DND-41 (cell line): ENCODE measurements around the gene TNFAIP8.

Experiments used
- CTCF ChIP-seq: IDR thresholded peaks from 2 replicates; pipeline ENCODE4 v1.5.1; 2012; ENCODE audit warnings: borderline replicate concordance, low read length, moderate library complexity, mild to moderate bottlenecking; ENCODE audit not compliant: poor library complexity, severe bottlenecking; ENCODE audit errors: extremely low read depth
- EZH2 ChIP-seq: IDR thresholded peaks from 3 replicates; pipeline ENCODE4 v1.6.1; 2012; ENCODE audit warnings: borderline replicate concordance, low read depth, mild to moderate bottlenecking, moderate library complexity, low read length, inconsistent platforms; ENCODE audit not compliant: severe bottlenecking

GRCh38 chr5:119319890-119320289 lies 35.9 kb upstream of the TNFAIP8 start:
- TF ChIP-seq CTCF (no peak), EZH2 (no peak)
